G401.6 (cell line): ENCODE measurements around the gene GCHFR.

Experiments used
- FAIRE-seq: peaks from 2 replicates; lab custom pipeline; 2012; peaks lifted over from hg19 to GRCh38; lab: Jason Lieb, UNC

GCHFR gene

DNA sequence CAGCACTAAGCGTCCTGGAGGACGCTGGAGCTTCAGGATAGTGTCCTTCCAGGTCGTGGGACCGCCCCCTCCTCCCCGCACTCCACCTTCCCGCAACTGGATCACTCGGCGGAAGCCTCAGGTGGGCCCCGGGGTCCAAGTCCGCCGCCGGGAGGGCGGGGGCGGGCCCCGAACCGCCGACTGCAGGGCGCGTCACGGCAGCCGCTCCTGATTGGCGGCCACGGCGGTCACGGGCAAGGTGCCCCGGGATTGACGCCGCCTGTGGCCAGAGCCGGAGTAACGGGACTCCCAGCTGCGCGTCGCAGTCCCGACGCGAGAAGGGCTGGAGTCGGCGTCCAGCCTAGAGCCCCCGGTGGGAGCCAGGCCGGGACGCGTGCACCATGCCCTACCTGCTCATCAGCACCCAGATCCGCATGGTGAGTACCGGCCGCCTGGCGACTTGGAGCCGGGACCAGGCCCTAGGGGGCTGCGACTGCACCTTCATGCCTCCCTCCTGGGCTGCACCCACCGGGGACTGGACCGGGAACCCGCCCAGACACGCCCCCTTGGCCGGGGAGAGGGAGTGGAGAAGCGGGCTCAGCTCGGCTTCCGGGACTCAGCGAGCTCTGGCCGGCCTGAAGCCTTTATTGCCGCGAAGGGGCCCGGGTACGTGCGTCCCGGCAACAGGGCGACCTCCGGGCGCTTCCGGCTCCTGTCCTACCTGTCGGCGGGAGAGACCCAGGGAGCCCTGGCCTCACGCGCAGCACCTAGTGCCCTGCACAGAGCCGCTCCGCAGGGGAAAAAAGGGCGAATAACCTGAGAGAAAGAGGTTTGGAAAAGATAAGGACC, at the start of gene GCHFR:
GCHFR (plus strand) TSS at position 268 of the 828 bp plus-strand sequence; CDS start at position 381, 113 bp downstream.
- FAIRE-seq = no peak

DNA sequence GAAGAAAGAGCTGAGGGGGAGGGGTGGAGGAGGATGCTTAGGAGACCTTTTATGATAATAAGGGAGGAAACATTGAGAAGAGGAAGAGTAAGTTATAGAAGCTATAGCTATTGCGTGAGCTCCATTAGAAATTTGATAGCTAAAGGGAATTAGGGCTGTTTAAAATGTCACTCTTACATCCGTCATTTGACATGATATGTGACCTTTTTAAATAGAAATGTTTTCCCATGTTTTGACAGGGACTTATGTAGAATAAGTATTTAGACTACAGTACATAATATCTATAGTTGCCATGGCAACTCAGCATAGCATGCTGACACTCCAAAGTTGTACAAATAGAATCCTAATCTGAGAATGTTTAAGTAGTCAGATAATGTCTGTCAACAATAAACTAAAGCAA, 49.7 kb upstream of the GCHFR start:
- FAIRE-seq = no peak

DNA sequence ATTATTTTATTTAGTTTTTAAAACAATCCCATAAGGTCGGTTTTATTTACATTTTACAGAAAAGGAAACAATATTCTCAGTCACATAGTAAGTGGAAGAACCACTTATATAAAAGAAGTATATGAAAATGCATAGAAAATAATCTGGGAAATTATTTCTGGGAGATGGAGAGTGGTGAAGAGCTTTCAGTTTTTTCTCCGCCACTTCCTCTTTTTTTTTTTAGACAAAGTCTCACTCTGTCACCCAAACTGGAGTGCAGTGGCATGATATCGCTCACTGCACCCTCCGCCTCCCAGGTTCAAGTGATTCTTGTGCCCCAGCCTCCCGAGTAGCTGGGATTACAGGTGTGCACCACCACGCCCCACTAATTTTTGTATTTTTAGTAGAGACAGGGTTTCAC, 47.7 kb upstream of the GCHFR start:
- FAIRE-seq = no peak

DNA sequence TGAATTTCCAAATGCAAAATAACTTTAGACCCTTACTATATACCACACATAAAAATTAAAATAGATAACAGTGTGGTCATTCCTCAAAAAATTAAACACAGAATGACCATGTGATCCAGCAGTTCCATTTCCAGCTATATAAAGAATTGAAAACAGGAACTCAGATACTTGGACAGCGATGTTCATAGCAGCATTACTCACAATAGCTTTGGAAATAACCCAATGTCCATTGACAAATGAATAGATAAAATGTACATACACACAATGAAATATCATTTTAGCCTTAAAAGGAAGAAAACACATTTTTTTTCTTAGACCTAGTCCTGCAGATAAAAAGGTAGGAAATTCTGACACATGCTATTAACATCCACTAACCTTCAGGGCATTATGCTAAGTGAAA, 42.2 kb upstream of the GCHFR start:
- FAIRE-seq = no peak

DNA sequence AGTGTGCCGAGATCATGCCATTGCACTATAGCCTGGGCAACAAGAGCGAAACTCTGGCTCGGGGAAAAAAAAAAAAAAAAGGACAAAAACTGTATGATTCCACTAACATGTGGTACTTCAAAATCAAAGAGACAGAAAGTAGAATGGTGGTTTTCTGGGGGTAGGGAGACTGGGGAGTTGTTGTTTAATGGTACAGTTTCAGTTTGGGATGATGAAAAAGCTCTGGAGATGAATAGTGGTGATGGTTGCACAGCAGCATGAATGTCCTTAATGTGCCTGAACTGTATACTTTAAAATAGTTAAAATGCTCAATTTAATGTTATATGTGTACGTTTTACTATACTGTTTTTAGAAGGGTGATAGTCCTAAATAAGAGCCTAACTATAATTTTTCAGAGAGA, 41.5 kb upstream of the GCHFR start:
- no peak for FAIRE-seq

DNA sequence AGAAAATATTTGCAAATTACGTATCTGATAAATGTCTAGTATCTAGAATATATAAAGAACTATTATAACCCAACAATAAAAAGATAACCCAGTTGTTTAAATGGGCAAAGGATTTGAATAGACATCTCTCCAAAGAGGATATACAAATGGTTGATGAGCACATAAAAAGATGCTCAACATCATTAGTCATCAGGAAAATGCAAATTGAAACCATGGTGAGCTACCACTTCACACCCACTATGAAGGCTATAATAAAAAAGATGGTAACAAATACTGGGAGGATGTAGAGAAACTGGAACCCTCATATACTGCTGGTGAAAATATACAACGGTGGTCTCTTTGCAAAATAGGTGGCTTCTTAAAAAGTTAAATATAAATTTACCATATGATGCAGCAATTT, 40.9 kb upstream of the GCHFR start:
- no peak for FAIRE-seq

DNA sequence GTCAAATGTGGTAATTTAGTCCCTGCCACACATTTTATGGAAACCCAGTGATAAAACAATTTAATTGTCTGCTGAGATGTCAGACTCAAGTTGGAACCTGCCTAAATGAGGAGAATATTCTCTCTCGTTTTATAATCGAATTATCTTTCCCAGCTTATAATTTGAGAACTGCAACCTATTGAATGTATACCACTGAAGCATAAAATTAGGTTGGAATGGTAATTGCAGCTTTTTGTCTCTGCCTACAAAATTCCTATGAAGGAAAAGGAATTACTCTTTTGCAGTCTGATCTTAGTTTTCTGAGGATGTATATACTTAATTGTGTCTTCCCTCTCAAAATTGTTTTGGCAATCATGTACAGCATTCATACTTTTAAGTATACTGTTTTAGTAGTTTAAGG, 39.9 kb upstream of the GCHFR start:
- no peak for FAIRE-seq

DNA sequence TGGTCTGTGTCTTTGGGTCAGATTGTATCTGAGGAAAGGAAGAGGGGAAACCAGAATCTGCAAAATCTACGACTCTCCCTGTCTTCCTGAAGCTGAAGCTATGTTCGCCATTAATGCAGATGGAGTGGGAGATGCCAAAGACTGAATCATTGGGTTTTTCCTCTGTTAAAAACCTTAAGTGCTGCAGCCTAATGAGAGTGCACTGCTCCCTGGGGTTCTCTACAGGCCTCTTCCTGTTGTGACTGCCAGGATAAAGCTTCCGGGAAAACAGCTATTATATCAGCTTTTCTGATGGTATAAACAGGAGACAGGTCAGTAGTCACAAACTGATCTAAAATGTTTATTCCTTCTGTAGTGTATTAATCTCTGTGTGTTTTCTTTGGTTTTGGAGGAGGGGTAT, 32.8 kb upstream of the GCHFR start:
- no peak for FAIRE-seq

DNA sequence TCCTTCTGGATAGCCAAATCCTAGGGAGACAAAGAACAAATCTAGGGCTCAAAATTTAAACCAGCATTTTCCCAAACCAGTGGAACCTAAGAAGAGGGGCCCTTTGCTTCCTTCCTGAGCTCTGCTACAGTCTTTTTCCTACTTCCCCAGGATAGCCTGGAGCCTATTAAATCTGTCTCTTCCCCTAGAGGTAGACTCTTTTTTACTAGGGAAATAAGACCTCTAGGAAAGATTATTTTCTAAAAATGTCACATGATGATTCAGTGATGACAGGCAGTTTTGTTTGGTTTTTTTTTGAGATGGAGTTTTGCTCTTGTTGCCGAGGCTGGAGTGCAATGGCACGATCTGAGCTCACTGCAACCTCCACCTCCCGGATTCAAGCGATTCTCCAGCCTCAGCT, 27.3 kb upstream of the GCHFR start:
- FAIRE-seq = no peak

DNA sequence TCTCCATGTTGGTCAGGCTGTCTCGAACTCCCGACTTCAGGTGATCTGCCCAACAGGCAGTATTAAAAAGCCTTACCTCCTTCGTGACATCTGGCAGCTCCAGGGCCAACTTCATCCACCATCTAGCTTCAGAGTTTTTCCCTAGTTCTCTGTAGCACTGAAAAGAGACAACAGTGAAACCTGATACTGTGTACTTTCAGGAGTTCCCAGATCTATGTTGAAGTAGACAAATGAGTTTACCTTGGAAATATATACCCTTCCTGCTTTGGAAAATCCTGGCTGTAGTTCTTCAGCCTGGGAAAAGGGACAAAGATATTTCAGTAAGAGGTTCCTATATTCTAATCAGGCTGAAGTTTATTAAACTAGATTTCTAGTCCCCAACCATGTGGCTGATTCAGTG, 26.8 kb upstream of the GCHFR start:
- no peak for FAIRE-seq

DNA sequence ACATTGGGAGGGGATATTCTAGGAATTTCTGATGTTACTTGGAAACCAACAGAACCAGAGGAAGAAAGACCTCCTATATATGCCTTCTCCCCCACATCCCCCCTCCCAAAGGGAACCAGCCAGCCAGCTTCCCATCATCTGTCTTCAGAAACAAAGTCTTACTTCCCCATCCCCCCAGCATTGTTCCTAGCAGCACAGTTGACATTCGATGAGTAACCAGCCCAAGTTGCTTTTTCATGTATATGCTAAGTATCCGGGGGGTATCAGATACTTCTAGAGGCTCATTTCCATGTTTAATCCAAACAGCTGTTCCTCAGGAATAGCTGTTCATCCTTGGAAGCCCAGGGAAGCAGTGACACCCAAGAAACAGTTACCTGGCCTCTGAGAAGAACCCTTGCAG, 24.8 kb upstream of the GCHFR start:
- no peak for FAIRE-seq

DNA sequence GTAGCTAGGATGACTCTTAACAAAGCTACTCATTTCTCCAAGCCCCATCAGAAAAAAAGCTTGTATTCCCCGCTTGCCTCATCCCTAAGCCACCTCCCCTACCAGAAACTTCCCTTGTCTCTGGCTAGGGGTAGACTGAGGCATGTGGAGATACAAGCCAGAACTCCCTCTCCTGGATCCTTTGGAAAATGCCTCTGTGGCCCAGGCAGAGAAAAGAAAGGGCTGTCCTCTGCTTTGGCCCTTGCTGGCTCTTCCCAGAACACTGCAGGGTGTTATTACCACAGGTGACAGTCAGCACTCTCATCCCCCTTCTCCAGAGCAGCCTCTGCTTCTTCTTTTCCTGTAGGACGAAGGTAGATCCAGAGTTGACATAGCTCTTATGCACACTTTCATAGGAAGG, 24.0 kb upstream of the GCHFR start:
- no peak for FAIRE-seq

DNA sequence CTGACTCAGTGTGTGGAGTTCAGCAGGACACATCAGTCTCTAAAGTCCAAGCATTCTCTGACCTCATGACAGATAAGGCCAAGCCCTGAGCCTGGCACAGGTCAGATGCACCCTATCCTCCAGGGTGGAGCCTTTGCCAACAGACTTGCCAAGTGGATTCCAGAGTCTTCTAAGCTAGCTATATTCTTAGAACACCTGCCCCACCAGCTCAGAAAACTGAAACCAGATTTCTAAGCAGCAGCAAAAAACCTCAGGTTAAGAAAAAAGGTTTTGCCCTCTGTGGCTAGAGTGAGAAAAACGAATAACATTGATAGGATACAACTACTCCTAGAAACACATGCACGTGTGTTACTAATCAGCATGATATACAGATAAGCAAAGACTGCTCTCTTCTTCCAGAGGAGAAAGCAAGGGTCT, 20.4 kb upstream of the GCHFR start:
- FAIRE-seq = no peak

DNA sequence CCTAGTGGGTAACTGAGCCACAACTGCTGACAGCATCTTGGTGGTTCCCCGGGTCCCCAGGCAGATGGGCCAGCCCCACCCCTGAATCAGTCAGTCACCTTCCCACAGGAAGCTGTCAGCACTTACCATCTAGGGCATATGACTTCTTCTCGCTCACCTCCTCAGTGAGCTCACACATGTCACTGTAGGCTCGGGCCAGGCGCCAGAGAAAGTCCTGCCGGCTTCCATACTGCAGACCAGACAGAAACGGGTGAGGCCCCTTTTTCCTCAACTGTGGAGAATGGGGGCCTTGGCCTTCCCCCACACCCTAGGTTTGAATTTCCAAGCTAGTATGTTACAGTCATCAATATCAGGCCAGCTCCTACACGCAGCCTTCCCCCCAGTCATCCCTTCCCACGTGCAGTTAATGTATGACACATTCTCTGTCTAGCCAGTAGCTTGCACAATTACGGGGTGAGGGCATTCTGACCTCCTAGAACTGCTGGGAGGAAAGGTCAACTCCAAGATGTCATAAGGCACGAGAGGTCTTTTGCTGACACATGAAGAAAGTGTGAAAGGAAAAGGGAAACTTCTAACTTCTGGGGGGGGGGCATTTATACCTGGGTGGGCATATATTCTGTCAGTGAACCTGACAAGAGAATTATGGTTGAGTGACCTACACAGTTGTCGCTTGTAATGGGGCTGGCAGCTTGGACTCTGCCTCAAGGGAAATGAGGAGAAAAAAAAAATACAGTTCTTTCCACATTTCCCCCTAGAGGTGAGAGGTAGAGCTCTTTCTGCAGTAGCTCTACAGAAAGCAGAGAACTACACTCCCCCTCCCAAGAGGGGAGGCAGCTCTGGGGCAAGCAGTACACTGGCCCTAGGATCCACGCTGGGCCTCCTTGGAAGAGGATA, 19.7 kb upstream of the GCHFR start:
- no peak for FAIRE-seq

DNA sequence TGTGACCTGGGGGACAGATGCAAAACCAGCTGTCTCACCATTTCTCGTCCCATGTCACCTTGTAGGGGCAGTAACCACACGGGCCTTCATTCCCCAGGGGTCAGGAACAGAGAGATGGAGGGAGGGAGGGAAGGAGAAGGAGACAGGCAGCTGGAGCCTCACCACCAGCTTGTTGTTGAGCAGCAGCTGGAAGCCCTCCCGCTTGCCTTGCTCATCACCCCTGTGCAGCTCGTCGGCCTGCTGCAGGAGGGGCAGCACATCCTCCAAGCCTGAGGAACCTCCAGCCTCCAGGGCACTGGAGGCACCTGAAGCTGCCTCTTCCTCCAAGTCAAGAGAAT, 19.1 kb upstream of the GCHFR start:
- no peak for FAIRE-seq

DNA sequence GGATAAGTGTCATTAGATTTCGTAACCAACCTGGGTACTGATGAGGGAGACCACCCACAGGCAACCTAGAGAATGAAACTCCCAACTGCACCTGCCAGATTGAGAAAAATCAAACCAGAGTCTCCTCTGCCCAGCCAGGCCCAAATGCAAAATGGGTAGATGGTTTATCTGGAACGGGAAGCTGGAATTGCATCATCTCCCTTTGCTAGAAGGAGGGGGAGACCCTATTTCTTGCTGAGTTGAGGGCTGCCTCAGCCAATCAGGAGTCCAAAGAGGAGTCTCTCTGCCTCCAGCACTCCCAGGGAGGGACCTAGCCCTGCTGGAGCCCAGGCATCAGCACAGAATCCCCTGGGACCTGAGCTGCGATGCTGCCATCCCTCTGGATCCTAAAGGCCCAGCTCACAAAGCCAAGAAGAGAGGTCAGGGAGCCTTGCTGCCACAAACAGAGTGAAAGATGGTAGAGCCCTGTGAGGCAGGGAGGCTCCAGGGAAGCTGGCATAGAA, 16.9 kb upstream of the GCHFR start:
- no peak for FAIRE-seq

DNA sequence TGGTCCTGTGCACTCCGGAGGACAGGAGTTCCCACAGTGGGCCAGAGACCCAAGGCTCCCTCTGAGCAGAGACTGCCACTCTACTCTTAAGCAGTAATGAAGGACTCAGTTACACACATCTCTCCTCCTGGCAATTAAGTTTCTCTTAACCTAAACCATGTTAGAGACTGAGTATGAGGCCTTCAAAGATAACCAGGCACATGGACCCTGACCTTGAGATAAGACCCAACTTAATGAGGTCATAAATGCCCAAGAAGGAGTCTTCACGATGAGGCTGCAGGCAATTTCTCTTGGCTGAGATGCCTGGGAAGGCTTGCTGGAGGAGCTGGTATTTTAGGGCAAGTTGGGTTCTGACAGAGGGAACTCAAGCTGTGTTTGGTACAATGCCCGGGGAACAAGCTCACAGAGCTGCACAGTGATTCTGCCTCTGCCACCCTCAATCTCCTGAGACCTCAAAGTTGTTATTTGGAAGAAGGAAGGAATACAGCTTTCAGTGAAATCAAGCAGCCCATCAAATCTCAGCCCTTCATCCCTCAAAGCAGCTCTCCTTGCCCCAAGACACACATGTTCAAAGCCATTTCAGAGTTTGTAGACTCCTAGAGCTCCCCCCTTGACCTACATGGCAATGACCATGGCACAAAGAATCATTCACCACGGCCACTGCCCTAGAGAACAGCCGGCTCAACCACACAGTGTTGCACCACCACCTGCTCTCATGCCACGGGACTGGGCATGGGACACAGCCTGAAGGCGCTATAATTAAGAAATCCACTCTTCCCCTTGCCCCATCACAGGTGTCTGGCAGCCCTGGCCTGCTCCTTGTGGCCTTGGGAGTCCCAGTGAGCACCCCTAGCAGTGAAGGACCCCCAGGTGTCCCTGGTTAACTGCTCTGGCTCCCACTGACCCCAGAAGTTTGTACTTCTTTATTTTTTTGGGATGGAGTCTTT, 15.9 kb upstream of the GCHFR start:
- FAIRE-seq = no peak

DNA sequence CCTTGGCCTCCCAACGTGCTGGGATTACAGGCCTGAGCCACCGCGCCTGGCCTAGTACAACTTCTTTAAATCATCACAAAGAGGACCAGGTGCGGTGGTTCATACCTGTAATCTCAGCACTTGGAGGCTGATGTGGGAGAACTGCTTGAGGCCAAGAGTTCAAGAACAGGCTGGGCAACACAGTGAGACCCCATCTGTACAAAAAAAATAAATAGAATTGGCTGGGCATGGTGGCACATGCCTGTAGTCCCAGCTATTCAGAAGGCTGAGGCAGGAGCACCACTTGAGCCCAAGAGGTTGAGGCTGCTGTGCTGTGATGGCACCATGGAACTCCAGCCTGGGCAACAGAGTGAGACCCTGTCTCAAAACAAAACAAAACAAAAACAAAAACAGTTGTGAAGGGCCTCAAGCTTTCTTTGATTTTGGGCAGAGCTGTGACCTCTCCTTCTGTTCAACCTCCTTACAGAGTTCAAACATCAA, 14.7 kb upstream of the GCHFR start:
- no peak for FAIRE-seq

DNA sequence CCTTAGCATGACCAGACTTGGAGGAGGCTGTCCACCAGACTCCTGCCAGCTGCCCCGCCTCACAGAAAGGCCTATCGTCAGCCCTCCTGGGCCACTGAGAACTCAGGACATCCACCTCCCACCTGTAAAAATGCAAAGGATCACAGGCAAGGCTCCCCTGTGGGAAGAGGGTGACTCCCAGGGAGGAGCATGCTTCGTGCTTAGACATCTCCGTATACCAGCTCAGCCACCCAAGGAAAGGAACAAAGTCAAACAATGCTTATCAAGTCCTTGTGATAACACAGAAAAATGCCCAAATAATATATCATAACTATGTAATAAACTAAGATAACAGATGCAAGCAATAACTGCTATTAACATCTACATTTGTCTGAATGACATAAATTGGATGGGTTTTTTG, 13.0 kb upstream of the GCHFR start:
- FAIRE-seq = no peak

DNA sequence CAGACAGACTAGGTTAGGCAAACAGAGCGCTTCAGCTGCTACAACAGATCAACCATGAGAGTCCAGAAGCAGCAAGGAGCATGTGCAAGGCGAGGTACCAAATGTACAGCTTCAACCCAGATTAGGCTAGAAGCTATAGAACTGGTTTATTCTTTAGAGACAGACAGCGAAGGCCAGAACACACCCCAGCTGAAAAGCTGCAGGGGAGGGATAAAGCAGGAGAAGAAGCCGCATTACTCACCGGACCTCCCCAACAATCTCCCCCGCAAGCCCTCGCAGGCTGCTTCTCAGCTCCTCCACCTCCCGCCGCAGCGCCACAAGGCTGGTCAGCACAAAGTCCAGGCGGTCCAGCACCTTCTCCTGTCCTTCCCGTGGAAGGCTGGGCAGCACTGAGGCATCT, 12.1 kb upstream of the GCHFR start:
- no peak for FAIRE-seq

DNA sequence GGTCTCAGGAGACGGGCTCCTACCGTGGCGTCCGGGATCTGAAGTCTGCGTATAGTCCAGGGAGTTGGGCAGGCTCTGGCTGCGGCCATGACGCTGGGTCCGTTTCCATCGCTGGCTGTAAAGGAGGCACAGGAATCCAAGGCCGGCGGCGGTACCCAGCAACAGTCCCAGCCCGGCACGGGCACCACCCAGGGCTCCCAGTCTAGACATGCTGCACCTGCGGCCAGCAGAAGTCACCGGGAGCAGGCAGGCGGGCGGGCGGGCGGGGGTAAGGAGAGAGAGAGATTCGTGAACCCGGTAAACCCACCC, 9.3 kb upstream of the GCHFR start:
- no peak for FAIRE-seq
